HG03097 (cell line): Measurements from ENCODE around the gene PIH1D2.
A peak's percentile ranks its signal among the peaks of the same experiment; 100 is the strongest.
"Not testable (repeated sequence)": the region's sequence is repeated elsewhere in the genome, so short reads cannot be mapped to it uniquely, and the experiment has no call there.

ENCODE experiments used
- ATAC-seq: cut with Tn5 transposase; IDR thresholded peaks from one replicate; pipeline ENCODE4 v1.9.1; 2021; ENCODE audit not compliant: unreplicated experiment, low FRiP score

PIH1D2 gene

DNA sequence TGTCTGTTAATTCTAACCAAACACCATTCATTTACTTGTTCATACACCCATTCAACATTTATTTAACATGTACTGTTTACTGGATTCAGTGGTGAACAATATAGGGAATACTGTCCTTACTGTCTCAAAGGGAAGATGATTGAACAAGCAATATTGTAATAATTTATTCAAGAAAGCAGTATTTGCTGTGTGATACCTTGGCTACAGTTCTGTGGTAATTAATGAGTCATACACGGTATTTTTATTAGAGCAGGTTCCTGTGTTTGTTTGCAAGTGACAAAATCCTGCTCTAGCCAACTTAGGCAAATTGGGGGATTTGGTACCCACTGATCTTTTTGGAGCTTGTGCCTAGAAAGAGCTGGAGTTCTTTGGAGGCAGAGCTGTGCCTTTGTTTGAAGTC lies 15.7 kb downstream of the PIH1D2 start:
- ATAC-seq: no peak

DNA sequence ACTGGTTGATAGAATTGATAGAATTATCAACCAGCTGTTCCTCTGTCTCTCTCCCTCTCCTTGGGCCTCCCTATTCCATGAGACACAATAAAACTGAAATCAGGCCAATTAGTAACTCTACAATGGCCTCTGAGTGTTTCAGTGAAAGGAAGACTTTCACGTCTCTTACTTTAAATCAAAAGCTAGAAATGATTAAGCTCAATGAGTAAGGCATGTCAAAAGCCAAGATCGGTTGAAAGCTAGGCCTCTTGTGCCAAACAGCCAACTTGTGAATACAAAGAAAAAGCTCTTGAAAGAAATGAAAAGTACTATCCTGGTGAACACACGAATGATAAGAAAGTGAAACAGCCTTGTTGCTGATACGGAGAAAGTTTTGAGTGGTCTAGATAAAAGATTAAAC lies 16.6 kb downstream of the PIH1D2 start:
- ATAC-seq: no peak

DNA sequence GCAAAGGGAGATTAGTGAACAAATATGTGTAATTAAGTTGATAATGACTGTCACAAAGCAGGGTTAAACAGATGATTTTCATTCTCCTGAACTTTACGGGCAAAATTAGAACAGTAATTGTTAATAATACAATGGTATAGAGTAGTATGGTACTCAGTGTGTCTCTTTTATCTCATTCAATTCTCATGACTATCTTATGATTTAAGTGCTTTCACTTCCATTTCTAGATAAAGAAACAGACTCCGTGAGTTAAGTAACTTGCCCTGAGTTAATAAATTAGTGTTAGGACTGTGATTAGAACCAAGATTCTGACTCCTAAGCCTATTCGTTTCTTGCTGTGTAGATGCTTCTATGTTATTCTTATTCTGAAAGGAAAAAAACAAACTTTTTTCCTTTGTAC lies 22.0 kb downstream of the PIH1D2 start:
- ATAC-seq: no peak

DNA sequence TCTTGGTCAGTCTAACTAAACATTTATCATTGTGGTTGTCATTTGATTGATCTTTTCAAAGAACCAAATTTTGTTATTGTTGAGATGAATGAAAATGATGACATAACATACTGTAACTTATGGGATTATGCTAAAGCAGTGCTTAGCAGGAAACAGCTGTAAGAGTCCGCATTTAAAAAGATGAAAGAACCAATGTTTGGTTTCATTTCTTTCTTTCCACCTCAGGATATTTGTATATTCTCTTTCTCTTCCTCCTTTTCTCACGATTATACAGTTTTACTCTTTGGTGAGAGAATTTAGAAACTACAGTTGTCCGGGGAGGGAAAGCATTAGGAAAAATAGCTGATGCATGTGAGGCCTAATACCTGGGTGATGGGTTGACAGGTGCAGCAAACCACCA lies 23.1 kb downstream of the PIH1D2 start:
- peak; percentile 63 for ATAC-seq

DNA sequence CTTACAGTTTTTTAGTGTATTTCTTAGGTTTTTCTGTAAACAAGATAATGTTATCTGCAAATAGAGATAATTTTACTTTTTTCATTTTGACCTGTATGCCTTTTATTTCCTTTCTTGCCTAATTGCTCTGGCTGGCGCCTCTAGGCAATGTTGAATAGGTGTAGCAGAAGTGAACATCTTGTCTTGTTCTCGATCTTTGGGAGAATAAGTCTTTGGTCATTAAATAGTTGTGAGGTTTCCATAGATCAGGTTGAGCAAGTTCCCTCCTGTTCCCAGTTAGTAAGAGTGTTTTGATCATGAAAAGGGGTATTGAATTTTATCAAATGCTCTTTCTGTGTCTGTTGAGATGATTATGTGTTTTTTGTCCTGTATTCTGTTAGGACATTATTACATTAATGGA lies 24.0 kb downstream of the PIH1D2 start:
- no peak for ATAC-seq

DNA sequence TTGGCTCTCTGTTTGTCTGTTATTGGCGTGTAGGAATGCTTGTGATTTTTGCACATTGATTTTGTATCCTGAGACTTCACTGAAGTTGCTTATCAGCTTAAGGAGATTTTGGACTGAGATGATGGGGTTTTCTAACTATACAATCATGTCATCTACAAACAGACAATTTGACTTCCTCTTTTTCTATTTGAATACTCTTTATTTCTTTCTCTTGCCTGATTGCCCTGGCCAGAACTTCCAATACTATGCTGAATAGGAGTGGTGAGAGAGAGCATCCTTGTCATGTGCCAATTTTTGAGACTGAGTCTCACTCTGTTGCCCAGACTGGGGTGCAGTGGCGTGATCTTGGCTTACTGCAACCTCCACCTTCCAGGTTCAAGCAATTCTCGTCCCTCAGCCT lies 25.6 kb downstream of the PIH1D2 start:
- not testable (repeated sequence) for ATAC-seq

DNA sequence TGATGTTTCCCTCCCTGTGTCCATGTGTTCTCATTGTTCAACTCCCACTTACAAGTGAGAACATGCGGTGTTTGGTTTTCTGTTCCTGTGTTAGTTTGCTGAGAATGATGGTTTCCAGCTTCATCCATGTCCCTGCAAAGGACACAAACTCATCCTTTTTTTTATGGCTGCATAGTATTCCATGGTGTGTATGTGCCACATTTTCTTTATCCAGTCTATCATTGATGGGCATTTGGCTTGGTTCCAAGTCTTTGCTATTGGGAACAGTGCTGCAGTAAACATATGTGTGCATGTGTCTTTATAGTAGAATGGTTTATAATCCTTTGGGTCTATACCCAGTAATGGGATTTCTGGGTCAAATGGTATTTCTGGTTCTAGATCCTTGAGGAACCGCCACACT lies 27.2 kb downstream of the PIH1D2 start:
- not testable (repeated sequence) for ATAC-seq

DNA sequence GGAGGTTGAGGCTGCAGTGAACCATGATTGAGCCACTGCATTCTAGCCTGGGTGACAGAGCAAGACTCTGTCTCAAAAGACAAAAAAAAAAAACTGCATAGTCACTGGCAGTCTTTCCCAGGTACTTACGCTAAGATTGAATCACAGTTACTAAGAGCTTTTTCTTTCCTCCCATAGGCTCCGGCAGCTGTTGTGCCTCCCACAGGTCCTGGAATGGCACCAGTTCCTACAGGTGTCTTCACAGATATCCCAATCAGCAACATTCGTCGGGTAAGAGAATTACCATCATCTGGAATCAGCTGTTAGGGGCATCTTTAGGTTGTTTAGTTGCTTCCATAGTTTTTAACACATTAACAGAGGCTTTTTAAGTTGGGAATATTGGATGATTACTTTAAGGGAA lies 28.9 kb downstream of the PIH1D2 start:
- ATAC-seq: no peak

DNA sequence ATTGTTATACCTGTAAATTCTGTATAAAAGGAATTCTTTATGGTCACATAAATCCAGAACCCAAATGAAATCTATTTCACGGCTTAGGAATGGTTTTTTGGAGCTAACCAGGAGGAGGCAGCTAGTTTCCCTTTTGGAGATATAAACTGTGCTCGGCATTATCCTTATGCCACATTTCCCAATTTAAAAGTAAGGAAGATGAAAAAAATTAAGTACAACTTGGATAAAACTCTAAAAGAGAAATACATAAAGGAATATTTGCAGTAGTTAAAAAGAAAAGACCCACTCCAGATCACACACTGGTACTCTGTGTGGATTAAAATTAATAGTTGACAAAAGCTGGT lies 30.9 kb downstream of the PIH1D2 start:
- no peak for ATAC-seq

DNA sequence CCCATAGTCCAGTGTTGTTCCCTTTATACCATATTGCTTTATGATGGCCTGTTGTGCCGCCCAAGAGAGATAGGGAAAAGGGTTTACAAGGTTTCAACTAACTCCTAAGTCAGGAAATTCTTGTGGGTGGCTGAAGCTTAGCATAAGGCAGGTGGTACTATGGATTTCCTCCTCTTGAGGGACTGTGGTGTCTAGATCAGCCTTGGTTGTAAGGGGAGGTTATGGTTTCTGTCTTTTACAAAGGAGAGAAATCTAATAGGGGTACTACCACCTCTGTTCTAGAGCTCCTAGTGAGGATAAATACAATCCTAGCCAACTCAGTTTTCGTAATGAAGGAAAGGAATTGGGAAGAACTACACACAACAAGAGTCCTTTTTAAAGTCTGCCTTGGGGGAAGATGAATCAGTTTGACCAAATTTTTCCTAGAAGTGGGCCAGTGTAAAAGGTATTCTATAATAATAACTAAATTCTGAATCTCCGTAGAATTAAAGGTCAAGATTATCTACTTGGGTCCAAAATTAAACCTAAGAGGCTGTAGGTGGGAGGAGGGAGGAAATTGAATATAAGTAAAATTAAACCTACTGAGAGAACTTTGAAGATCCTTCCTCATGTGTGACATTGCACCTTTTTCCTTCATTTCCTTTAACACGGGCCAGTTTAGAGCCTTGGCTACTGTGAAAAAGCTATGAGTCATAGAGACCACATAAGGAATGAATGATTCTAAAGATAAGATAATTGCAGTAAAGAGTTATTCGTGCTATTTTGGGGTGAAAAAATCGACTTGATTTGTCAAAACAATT lies 31.5 kb downstream of the PIH1D2 start:
- ATAC-seq: no peak

DNA sequence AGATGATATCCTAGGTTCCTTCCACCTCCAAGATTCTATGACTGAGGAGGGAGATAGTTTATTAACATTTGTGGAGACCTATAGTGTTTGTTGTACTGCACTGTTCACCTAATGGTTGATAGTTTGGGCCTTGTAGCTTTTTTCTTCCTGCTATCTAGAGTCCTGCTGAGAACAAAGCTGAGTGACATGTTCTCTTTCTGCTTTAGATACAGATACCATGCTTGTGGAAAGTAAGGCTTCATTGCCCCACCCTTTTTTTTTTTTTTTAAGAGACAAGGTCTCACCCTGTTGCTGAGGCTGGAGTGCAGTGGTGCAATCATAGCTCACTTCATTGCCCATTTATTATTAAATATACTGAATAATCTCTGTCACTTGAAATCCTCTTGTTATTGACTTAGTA lies 36.3 kb downstream of the PIH1D2 start:
- no peak for ATAC-seq

DNA sequence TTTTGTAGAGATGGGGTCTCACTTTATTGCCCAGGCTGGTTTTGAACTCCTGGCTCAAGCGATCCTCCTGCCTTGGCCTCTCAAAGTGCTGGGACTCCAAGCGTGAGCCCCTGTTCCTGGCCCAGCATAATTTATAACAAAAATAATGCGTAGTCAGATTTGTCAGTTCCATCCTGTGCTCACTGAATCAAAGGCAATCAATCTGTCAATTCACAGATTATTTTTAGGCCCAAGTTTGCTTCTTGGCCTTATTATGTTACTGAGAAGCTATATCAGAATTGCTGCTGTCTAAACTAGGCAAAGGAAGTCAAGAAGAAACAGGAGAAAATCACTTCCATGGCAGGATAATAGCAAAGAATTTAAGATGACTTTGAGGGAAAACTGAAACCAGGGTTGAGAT lies 39.9 kb downstream of the PIH1D2 start:
- no peak for ATAC-seq

DNA sequence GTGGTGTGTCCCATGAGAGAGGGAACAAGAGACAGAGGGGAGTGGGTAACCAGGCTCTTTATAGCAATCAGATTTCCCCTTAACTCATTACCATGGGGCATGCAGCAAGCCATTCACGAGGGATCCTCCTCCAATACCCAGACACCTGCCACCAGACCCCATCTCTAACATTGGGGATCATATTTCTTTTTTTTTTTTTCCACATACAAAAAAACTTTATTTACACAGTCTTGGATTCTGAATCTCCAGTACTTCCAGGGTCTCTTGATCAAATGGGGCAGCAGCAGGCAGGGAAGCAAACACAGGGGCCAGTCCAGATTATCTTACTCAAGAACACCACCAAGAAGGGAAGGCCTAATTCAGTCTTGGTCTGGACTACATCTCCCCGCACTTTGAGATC lies 44.4 kb downstream of the PIH1D2 start:
- no peak for ATAC-seq

DNA sequence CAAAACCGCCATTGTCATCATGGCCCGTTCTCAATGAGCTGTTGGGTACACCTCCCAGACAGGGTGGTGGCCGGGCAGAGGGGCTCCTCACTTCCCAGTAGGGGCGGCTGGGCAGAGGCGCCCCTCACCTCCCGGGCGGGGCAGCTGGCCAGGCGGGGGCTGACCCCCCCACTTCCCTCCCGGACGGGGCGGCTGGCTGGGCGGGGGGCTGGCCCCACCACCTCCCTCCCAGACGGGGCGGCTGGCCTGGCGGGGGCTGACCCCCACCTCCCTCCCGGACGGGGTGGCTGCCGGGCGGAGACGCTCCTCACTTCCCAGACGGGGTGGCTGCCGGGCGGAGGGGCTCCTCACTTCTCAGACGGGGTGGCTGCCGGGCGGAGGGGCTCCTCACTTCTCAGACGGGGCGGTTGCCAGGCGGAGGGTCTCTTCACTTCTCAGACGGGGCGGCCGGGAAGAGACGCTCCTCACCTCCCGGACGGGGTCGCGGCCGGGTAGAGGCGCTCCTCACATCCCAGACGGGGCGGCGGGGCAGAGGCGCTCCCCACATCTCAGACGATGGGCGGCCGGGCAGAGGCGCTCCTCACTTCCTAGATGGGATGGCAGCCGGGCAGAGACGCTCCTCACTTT lies 46.9 kb downstream of the PIH1D2 start:
- ATAC-seq: not testable (repeated sequence)

DNA sequence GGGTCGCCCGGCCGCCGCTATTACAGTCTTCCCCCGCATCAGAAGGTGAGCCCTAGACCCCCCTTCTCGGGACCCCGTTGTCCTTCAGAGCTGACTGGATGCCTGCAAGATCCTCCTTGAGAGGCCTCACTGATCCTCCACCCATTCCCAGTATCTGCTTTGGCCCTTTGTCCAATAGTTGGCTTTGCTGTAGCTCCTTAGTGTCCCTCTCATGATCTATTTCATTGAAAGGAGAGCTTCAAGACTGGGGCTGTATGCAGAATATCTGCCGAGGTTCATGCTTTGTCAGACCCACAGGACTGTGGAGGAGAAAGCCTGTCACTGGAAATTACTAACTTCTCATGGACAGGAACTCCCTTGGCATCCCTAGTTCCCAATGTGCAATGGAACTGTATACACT lies 48.1 kb downstream of the PIH1D2 start:
- no peak for ATAC-seq

DNA sequence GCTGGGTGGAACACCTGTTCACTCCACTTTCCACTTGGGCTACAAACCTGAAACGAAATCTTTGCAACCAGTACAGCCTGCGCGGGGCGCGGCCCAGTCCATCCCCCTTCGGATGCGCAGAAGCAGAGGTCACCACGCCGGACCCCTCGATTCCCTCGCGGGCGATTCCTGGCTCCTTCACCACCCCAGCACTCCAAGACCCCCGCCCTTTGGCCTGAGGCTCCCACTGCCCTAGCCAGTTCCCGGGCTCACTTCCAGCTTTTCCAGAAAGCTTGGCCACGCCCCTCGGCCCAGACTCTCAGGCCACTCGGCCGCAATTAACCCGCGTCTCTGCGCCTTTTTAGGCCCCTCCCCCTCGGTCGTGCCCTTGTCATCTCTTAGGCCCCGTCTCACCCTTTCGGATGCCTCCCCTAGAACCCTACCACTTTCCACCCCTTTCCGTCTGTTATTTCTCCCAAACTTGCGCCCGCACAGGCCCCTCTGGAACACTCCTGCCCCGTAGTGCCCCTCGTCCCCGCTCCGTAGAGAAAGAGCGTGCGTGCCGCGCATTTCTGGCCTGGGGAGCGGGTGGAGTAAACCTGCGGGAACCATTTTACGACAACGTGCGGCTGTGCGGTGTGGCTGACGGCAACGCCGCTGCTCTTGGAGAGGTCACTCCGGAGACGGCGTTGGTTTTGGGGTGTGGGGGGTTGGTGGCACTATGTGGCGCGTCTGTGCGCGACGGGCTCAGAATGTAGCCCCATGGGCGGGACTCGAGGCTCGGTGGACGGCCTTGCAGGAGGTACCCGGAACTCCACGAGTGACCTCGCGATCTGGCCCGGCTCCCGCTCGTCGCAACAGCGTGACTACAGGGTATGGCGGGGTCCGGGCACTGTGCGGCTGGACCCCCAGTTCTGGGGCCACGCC lies 48.8 kb downstream of the PIH1D2 start, which contains the start of gene DLAT:
Gene DLAT (plus strand): TSS at position 636 of the 906 bp plus-strand sequence. CDS start 65 bp downstream, at position 701.
- peak; percentile 67 for ATAC-seq

DNA sequence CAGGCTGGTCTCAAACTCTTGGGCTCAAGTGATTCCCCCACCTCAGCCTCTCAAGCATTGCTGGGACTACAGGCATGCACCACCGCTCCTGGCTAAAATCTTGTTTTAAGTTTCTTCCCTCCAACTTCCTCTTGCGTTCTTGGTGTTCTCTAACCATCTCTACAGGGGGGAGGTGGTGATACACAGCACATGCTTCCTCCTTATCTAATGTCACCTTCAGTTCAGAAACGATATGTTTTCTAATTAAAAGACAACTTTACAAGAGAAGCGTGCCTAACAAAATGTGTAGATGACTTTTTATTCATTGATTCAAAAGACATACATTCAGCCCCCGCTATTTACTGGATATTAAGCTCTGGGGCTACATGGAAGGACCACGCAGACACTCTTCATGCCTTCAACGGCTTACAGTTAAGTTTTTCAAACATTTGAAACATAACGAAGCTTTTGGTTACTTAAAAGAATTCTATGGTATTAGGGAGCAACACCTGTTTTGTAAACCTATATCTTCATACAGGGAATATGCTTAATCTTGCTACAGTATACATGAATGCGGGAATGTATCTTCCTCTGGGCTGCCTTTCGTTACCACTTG lies 49.5 kb downstream of the PIH1D2 start:
- ATAC-seq: peak; percentile 31

DNA sequence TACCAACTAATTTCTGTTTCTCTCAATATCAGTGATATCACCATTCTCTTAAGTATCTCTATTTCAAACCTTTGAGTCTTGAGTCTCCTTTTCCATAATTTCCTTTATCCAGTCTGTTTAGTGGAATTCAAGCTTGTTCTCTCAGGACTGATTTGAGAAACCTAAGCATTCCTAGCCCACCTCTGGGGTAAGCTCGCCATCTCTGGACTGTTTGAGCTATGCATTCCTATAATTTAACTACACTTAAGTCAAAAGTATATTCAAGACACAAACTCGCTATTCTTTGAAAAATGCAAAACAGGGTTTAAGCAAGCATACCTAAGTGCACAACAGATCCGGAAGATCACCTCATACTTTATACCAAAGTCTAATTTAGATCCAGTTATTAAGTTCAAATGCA lies 50.7 kb downstream of the PIH1D2 start:
- no peak for ATAC-seq

DNA sequence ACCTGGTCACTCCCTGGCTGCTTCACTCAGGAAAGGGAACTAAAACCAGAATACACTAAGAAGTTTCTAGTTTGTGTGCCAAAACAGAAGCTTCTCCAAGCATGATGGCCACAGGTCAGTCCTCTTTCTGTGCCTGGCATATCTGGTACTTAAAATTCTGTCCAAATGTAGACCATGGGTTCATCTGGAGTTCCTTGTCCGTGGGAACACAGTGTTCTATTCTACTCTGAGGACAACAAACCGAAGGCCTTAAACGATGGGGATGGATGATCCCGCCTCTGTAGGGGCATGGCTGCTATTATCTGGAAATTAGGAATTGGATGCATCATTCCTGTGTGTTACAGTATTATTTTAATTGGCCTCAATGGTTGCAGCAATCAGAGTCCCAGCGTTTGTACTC lies 54.8 kb downstream of the PIH1D2 start:
- ATAC-seq: no peak
